ENCODE results near the gene EML6. TPM values are rescaled to one million over a fixed set of nuclear protein-coding genes. Genes with fewer than 3 reads are reported as not detected.

EML6 gene
- total and polyA plus RNA-seq, 3 donors from 2014 or later, result 7.6 to 17.3 (median 12.1) TPM

GRCh38 chr2:54946220-54946805 is 222.9 kb downstream of the EML6 start:
- H3K4me1 ChIP-seq, result peaks cover 10% of the 10 kb centered on the region
- H3K27ac ChIP-seq, result peak overlapping the region in 1 of 2 donors; percentile 59
- no peak for DNase-seq
- H3K9me3 ChIP-seq, result no peaks in the 10 kb centered on the region
- no peaks in the 10 kb centered on the region for H3K36me3 ChIP-seq (ENCODE audit: low read depth, missing control alignments)
- no peak overlapping the region for H3K4me3 ChIP-seq
- no peaks in the 10 kb centered on the region for H3K27me3 ChIP-seq
- WGBS, 2 donors, result 73 to 84% methylated on average over 9 of the region's 9 CpGs
- TF ChIP-seq CTCF (IDR thresholded peaks at IDR 0.05) (no peak), POLR2A (IDR thresholded peaks at IDR 0.05) (no peak)
- intact Hi-C loops (cut with DNase I; ENCODE audit: low total_unique reads), result no loop called here

GRCh38 chr2:54947136-54947535 is 223.7 kb downstream of the EML6 start:
- Histone ChIP-seq H3K4me3 (no peak overlapping the region), H3K9me3 (no peaks in the 10 kb centered on the region), H3K4me1 (peaks cover 10% of the 10 kb centered on the region), H3K27me3 (no peaks in the 10 kb centered on the region), H3K36me3 (ENCODE audit: low read depth, missing control alignments) (no peaks in the 10 kb centered on the region), H3K27ac (no peak overlapping the region)
- WGBS, 2 donors, result 74% methylated on average over 11 of the region's 11 CpGs
- TF ChIP-seq POLR2A (IDR thresholded peaks at IDR 0.05), result no peak
- intact Hi-C loops (cut with DNase I; ENCODE audit: low total_unique reads), result no loop called here
- DNase-seq, result no peak

DNA sequence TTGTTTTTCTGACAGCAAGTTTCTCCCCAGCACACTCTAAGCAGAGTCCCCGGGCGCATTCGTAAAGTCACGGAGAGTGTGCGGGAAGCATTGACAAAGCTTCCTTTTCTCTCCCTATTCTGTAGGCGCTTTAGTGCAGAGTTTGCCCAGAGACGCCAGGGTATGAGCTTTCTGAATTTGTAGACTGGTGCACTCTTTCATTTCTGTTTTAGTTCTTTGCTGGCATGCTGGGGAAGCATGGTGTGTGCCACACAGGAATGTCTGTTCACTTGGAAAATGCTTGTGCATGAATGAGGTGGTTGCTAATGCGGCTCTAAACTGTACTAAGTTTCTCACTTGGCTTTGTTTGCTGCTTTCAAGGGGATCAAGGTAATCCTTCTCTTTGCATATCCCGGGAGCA is 224.2 kb downstream of the EML6 start:
- Histone ChIP-seq H3K27ac (no peak overlapping the region), H3K27me3 (no peaks in the 10 kb centered on the region), H3K4me3 (no peak overlapping the region), H3K4me1 (peaks cover 10% of the 10 kb centered on the region), H3K9me3 (no peaks in the 10 kb centered on the region), H3K36me3 (ENCODE audit: low read depth, missing control alignments) (no peaks in the 10 kb centered on the region)
- intact Hi-C loops (cut with DNase I; ENCODE audit: low total_unique reads), result no loop called here
- peak; percentile 31 for DNase-seq
- WGBS, 2 donors, result 72 to 78% methylated on average over 9 of the region's 9 CpGs
- TF ChIP-seq CTCF (IDR thresholded peaks at IDR 0.05) (no peak), POLR2A (IDR thresholded peaks at IDR 0.05) (no peak)

- no peaks in the 10 kb centered on the region for H3K27me3 ChIP-seq
- no peak overlapping the region for H3K27ac ChIP-seq
- intact Hi-C loops (cut with DNase I; ENCODE audit: low total_unique reads), result no loop called here
- H3K9me3 ChIP-seq, result no peaks in the 10 kb centered on the region
- no peak for DNase-seq
- no peak for TF ChIP-seq CTCF (IDR thresholded peaks at IDR 0.05)
- TF ChIP-seq POLR2A (IDR thresholded peaks at IDR 0.05), result no peak
- peaks cover 10% of the 10 kb centered on the region for H3K4me1 ChIP-seq
- H3K36me3 ChIP-seq (ENCODE audit: low read depth, missing control alignments), result no peaks in the 10 kb centered on the region
- WGBS, 2 donors, result 90 to 92% methylated on average over 12 of the region's 12 CpGs
- H3K4me3 ChIP-seq, result no peak overlapping the region
These were observed 224.7 kb downstream of the EML6 start for GRCh38 chr2:54948120-54948519.

DNA sequence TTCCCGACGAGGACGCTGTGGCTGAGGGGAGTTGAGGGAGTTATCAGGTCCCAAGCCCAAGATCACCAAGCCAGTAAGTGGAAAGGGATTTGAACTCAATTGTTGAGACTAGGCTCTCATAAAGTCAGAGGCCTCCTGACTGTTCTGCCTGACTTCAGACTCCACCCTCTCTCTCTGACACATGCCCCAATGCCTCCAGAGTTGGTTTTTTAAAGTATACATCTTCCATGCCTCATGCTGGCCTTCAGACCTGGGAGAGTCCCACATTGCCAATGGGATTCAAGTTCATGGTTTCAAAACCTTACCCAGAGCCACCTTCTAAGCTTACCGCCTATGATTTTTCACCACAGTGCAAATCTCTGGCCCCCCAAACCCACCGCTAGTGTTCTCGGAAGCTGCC is 226.0 kb downstream of the EML6 start:
- Histone ChIP-seq H3K36me3 (ENCODE audit: low read depth, missing control alignments) (no peaks in the 10 kb centered on the region), H3K4me1 (peaks cover 10% of the 10 kb centered on the region), H3K27me3 (no peaks in the 10 kb centered on the region), H3K27ac (no peak overlapping the region), H3K4me3 (no peak overlapping the region), H3K9me3 (no peaks in the 10 kb centered on the region)
- WGBS, 2 donors, result 91 to 98% methylated on average over 6 of the region's 6 CpGs
- intact Hi-C loops (cut with DNase I; ENCODE audit: low total_unique reads), result no loop called here
- no peak for TF ChIP-seq POLR2A (IDR thresholded peaks at IDR 0.05)
- TF ChIP-seq CTCF (IDR thresholded peaks at IDR 0.05), result no peak
- DNase-seq, result no peak
